HG02943 (cell line): ENCODE data around the gene SLC22A17.
"Not testable (repeated sequence)": the region's sequence is repeated elsewhere in the genome, so short reads cannot be mapped to it uniquely, and the experiment has no call there.

Source experiments
- ATAC-seq: cut with Tn5 transposase; IDR thresholded peaks from one replicate; pipeline ENCODE4 v1.9.1; 2021; ENCODE audit warnings: mild to moderate bottlenecking, low read depth, moderate library complexity; ENCODE audit not compliant: unreplicated experiment

Gene SLC22A17

GRCh38 chr14:23352506-23353432, at the start of gene SLC22A17:
Gene SLC22A17 (minus strand): TSS chr14:23352887.
- ATAC-seq = no peak

DNA sequence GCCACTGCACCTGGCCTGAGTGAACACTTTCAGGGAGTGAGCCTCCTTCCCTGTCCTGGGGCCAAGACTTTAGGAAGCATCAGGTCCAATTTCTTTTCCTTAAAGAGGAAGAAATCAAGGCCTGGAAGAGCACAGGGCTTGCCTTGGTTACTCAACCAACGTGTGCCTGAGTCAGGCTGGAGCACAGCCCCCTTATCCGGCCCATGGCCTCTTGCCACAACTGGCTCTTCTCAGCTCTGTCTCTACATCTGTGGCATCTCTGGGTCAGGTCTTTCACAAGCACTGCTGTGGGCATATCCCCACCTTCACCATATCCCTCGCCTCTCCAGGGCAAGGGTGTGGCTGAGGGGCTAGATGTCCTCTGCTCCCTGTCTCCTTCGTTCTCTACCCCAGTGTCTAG, 48.6 kb upstream of the SLC22A17 start:
- no peak for ATAC-seq

- not testable (repeated sequence) for ATAC-seq
Measured at GRCh38 chr14:23400496-23401149, 47.9 kb upstream of the SLC22A17 start.

DNA sequence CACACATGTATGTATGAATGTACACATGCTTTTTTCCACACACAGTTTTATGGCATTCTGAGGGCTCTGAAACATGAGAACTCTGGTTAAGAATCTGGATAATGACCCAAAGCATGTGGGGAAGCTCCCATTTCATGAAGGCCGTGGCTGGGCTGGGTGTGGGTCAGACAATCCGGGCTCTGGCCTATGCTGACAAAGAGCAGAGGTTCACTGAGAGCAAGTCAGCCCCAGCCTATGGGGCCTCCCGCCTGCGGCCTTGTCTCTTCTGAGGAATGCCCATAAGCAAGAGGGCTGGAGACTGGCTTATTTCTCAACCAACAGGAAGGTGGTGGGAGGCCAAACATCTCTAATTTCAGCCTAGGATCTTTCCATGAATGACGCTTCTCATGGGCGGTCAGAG, 46.9 kb upstream of the SLC22A17 start:
- ATAC-seq = no peak

DNA sequence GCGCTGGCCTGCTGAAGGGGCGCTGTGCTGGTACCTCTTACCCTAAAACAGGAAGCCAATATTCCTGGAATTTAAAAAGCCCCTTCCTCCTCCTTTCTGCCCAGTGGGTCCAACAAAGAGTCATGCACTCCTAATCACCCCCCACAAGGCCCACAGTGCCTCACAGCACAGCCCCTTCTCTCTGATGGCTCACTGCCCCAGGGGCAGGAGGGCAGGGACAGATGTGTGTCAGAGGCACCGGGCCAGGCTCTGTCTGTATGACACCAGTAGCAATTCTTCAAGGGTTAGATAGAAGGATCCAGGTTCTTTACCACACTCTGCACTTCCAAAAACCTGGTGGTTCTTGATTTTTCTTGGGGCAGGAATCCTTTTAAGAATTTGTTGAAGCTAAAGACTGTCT, 46.4 kb upstream of the SLC22A17 start:
- no peak for ATAC-seq

DNA sequence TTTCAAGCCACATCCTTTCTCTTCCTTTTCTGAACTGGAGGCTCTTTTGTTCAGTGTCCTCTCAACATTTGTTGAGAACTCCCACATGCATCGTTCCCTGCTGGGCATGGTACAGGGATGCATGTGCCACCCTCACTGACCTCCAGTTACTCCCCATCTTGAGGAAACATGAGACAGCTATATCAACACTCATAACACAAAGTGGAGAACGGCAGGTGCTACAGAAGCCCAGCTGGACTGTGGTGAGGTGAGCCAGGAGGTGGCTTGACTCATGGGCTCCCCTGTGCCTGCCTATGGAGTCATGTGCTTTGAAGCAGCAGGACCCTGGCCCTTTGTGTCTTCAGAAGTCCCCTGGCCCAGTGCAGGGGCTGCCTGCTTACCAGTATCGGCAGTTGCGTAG, 45.7 kb upstream of the SLC22A17 start:
- no peak for ATAC-seq

DNA sequence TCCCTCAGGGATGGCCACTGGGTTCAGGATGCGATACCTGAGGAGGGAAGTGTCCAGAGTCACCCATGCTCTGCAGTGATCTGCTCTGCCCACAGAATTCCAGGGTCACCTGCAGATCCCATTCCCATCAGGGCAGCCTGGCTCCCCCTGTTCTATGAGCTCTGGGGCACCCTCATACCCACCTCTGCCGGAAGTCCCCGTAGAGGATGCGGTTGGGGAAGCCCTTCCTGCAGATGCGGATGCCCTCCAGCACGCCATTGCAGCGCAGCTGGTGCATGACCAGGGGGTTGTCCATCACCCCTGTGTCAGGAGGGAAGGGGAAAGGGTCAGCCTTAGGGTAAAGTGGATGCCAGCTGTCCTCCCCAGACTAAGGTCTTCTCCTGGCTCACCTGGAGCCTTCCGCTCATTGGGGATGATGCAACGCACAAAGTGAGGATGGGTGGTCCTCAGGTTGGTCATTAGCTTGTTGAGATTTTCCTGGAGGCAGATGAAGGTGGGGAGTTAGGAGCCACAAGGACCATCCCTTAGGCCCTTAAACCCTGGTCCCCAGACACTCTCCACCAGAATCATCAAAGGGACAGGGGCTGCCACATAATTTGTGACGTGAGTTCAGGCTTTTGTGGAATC, 44.2 kb upstream of the SLC22A17 start:
- ATAC-seq = no peak

GRCh38 chr14:23396126-23396525, 43.4 kb upstream of the SLC22A17 start:
- no peak for ATAC-seq

DNA sequence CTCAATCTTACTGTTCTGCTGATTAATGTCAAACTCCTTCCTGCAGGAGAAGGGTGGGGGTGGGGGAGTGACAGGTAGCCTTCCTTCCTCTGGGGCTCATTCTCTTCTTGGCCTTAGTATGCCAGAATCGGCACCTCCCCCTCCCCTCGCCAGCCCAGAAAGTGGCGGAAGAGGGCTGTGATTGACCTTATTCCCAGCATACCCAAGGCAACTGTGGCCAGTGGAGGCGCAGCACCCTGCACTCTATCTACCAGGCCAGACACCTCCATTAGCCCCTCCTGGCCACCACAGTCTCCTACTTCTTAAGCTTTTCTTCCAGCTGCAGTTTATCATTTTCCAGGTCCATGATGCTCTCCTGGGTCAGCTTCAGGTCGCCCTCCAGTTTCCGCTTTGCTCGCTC, 39.9 kb upstream of the SLC22A17 start:
- ATAC-seq = no peak

DNA sequence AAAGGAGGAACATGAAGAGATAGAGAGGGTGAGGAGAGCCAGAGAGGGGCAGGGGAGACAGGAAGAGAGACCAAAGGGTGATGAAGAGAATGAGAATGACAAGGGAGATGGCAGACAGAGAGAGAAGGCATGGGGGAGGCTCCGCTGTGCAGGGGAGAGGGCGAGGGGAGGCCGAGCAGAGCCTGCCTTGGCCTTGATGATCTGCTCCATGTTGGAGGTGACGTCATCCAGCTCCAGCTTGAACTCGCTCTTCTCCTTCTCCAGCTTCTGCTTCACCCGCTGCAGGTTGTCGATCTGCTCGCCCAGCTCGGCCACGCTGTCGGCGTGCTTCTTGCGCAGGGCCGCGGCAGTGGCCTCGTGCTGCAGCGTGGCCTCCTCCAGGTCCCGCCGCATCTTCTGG, 37.2 kb upstream of the SLC22A17 start:
- ATAC-seq = not testable (repeated sequence)

DNA sequence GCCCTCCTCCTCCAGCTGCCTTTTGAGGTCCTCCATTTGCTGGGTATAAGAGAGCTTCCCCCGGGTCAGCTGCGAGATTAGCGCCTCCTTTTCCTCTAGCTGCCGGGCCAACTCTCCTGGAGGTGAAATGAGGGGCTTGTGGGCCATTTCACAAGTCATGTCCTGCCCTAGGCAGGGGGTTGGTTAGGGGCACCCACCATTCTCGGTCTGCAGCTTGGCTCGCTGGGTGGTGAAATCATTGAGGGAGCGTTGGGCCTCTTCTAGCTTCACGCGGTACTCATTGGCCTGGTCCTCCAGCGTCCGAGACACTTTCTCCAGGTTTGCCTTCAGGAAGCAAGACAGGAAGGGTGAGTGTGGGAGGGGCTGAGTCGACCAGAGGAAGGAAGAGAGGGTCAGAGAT, 36.7 kb upstream of the SLC22A17 start:
- ATAC-seq = no peak

DNA sequence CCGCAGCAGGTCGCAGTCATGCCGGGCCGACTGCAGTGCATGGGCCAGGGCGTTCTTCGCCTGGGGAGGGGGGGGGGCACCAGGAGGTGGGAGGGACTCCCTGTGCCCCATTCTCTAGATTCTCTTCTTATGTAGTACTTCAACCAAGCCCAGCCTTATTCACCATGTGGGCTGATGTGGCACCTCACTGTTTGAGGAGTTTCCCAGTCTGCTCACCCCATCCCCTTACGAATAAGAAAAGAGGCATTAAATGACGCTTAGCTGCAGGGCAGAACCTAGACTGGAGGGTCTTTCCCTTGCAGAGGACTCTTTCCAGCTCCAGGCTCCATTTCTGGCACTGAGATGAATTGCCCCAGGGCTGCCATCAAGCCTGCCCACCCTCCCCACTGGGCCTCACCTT, 36.3 kb upstream of the SLC22A17 start:
- no peak for ATAC-seq

GRCh38 chr14:23387916-23388882, 35.5 kb upstream of the SLC22A17 start:
- no peak for ATAC-seq

DNA sequence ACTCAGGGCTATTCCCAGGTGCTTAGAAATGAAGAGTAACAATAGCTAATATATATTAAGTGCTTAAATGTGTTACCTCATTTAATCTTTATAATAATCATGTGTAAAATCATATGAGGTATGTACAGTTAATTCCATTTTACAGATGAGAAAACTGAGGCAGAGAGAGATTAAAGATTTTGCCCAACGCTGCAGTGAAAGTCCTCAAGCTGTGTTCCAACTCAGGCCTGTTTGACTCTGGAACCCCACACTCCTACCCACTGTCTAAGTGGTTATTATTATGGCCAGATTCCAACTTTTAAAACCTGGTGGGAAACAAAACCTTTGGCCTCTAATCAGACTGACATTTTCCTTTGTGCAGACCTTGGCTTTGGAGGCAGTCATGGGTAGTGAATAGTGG, 34.3 kb upstream of the SLC22A17 start:
- no peak for ATAC-seq

DNA sequence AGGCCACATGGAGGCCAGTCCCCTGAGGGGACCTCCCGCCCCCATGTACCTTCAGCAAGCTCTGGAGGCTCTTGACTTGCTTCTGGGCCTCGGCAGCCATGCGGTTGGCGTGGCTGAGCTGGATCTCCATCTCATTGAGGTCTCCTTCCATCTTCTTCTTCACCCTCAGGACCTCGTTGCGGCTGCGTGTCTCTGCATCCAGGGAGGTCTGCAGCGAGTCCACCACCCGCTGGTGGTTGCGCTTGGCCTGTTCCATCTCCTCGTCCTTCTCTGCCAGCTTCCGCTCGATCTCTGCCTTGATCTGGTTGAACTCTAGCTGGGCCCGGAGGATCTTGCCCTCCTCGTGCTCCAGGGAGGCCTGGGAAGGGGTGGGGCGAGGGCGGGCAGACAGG, 33.6 kb upstream of the SLC22A17 start:
- ATAC-seq = not testable (repeated sequence)

- no peak for ATAC-seq
Measured at GRCh38 chr14:23385642-23386265, 33.1 kb upstream of the SLC22A17 start.

GRCh38 chr14:23385244-23385641, 32.6 kb upstream of the SLC22A17 start:
- ATAC-seq = no peak

- ATAC-seq = no peak
Measured at GRCh38 chr14:23384364-23385080, 31.8 kb upstream of the SLC22A17 start.

DNA sequence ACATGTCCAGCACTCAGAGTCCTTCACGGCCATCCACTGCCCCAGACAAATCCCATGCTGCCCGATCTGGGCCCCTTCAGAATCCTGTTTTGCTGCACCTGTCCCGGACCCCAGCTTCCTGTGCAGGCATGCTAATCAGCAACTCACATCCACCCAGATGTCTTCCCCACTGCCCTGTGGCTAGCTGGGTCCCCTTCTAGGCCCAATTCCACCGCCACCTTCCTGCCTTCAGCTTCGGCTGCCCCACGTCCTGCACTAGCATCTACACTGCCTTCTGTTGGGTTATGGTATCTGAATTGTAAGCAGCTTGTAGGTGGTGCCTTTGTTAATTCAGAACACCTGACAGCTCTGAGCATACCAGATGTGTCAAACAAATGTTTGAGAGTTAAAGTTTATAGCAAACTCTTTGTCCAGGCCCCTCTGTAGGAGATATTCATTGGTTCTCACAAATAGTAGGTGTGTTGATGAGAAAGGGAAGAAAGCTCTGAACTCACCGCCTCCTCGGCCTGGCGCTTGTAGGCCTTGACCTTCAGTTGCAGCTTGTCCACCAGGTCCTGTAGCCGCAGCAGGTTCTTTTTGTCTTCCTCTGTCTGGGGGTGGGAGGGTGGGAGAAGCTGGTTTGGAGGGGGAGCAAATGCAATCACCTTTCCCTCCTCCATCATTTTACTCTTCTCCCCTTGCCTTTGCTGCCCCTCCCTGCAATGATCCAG, 30.2 kb upstream of the SLC22A17 start:
- no peak for ATAC-seq
